Neural cell (in vitro differentiated cells): ENCODE measurements around the gene HSFX3. TPM values are rescaled to one million over a fixed set of nuclear protein-coding genes. Genes with fewer than 3 reads are reported as not detected.

Experiments used
- H2AFZ ChIP-seq: fragments of 200-600, 300-800 bp; sonication (generic), shearing (Covaris generic); 2 replicates; pipeline ENCODE4 v1.6.0; 2014; ENCODE audit warnings: low read depth, mild to moderate bottlenecking, antibody characterized with exemption, low read length, moderate library complexity
- H3F3A ChIP-seq: fragments of 200-600 bp; shearing (Covaris generic); 2 replicates; pipeline ENCODE4 v1.6.1; 2016; ENCODE audit warnings: mild to moderate bottlenecking, moderate library complexity, mixed read lengths, antibody characterized with exemption, low read length; ENCODE audit not compliant: insufficient read depth, poor library complexity, severe bottlenecking
- H3K27ac ChIP-seq: fragments of 200-600, 300-800 bp; sonication (generic), shearing (Covaris generic); 2 replicates; pipeline ENCODE4 v1.5.1; 2014; ENCODE audit warnings: mild to moderate bottlenecking, low read length, moderate library complexity
- H3K27me3 ChIP-seq: fragments of 300-800, 200-600 bp; sonication (generic), shearing (Covaris generic); 2 replicates; pipeline ENCODE4 v1.6.0; 2014; ENCODE audit warnings: mild to moderate bottlenecking, low read depth, low read length, moderate library complexity; ENCODE audit not compliant: insufficient read depth
- H3K36me3 ChIP-seq: fragments of 300-800, 200-600 bp; sonication (generic), shearing (Covaris generic); 2 replicates; pipeline ENCODE4 v1.5.1; 2014; ENCODE audit warnings: mild to moderate bottlenecking, antibody characterized with exemption, low read length, moderate library complexity; ENCODE audit not compliant: insufficient read depth
- H3K4me2 ChIP-seq: fragments of 300-800, 200-600 bp; sonication (generic), shearing (Covaris generic); 2 replicates; pipeline ENCODE4 v1.6.0; 2014; ENCODE audit warnings: mild to moderate bottlenecking, low read length
- H3K4me3 ChIP-seq: fragments of 300-800, 200-600 bp; sonication (generic), shearing (Covaris generic); 2 replicates; pipeline ENCODE4 v1.5.1; 2014; ENCODE audit warnings: mild to moderate bottlenecking, low read length, moderate library complexity
- H3K79me2 ChIP-seq: fragments of 200-600 bp; shearing (Covaris generic); replicated peaks from 2 replicates; pipeline ENCODE4 v1.6.0; 2014; ENCODE audit warnings: mild to moderate bottlenecking, low read length, moderate library complexity; ENCODE audit not compliant: insufficient read depth
- H3K9ac ChIP-seq: fragments of 300-800, 200-600 bp; sonication (generic), shearing (Covaris generic); 2 replicates; pipeline ENCODE4 v1.6.1; 2016; ENCODE audit warnings: mild to moderate bottlenecking, low read length, mixed read lengths
- H3K9me2 ChIP-seq: fragments of 200-600 bp; shearing (Covaris generic); 2 replicates; pipeline ENCODE4 v1.6.1; 2016; ENCODE audit warnings: mild to moderate bottlenecking, low read length, mixed read lengths; ENCODE audit not compliant: insufficient read depth
- H3K9me3 ChIP-seq: fragments of 200-600, 300-800 bp; sonication (generic), shearing (Covaris generic); 2 replicates; pipeline ENCODE4 v1.6.1; 2016; ENCODE audit warnings: mild to moderate bottlenecking, mixed run types, low read length, moderate library complexity, mixed read lengths
- H4K20me1 ChIP-seq: fragments of 200-600 bp; shearing (Covaris generic); 2 replicates; pipeline ENCODE4 v1.6.1; 2016; ENCODE audit warnings: mild to moderate bottlenecking, mixed run types; ENCODE audit not compliant: insufficient read depth
- EP300 ChIP-seq: fragments of 450-650 bp; conservative IDR thresholded peaks from 2 replicates; pipeline ENCODE4 v1.6.1; 2014; ENCODE audit warnings: antibody characterized with exemption, mild to moderate bottlenecking, moderate library complexity; ENCODE audit not compliant: poor library complexity, severe bottlenecking
- EZH2 ChIP-seq: fragments of 200-600, 300-800 bp; shearing (Covaris generic), sonication (generic); IDR thresholded peaks from 2 replicates; pipeline ENCODE4 v1.6.1; 2014; ENCODE audit warnings: antibody characterized with exemption, low read length, borderline replicate concordance, mild to moderate bottlenecking; ENCODE audit not compliant: insufficient read depth, poor library complexity, severe bottlenecking
- MXI1 ChIP-seq: fragments of 450-650 bp; conservative IDR thresholded peaks from 2 replicates; pipeline ENCODE4 v1.6.1; 2014; ENCODE audit warnings: antibody characterized with exemption, mild to moderate bottlenecking; ENCODE audit not compliant: poor library complexity, severe bottlenecking
- POLR2AphosphoS5 ChIP-seq: IDR thresholded peaks from 2 replicates; pipeline ENCODE4 v1.6.1; 2012
- RAD21 ChIP-seq: fragments of 450-650 bp; conservative IDR thresholded peaks from 2 replicates; pipeline ENCODE4 v1.6.1; 2014; ENCODE audit warnings: antibody characterized with exemption, mild to moderate bottlenecking, moderate library complexity
- SMC3 ChIP-seq: fragments of 450-650 bp; conservative IDR thresholded peaks from 2 replicates; pipeline ENCODE4 v1.6.1; 2014; ENCODE audit warnings: antibody characterized with exemption, mild to moderate bottlenecking, moderate library complexity; ENCODE audit not compliant: poor library complexity
- TAF1 ChIP-seq: IDR thresholded peaks from 2 replicates; pipeline ENCODE4 v1.6.1; 2012; ENCODE audit warnings: low read depth
- polyA plus RNA-seq: library from polyadenylated mRNA; depleted of rRNA; stranded (reverse); fragments of >200 nt; gene quantifications from 2 replicates; pipeline ENCODE4 v1.2.3, GENCODE V29; 2014
- TF ChIP-seq, protein P1 (sequence below): IDR thresholded peaks from 2 replicates; pipeline ENCODE4 v1.6.1; 2012; ENCODE audit warnings: borderline replicate concordance
- TF ChIP-seq, protein P2 (sequence below): fragments of 450-650 bp; IDR thresholded peaks from 2 replicates; pipeline ENCODE4 v1.5.1; 2014; ENCODE audit warnings: antibody characterized with exemption, mild to moderate bottlenecking, moderate library complexity; ENCODE audit not compliant: poor library complexity, severe bottlenecking

Gene HSFX3
- polyA plus RNA-seq, 1 donor from 2014 or later, result not detected

DNA sequence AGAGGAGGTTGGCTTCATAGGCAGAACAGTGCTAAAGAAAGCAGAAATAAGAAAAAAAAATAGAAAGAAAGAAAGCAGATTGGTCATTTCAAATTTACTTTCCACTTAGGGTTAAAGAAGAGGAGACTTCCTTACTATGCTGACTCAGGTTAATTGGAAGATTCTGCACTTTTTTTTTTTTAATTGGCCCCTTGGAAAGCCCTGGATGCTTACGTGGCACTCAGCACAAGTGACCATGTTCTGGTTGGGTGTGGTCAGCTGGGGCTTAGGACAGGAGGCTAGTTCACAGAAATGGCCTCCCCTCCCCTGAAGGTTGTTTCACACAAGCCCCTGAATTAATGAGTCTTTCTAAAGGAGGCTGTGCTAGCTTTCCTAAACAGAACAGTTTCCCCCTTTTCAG is 23.0 kb upstream of the HSFX3 start:
- no peak overlapping the region for H2AFZ ChIP-seq
- no peaks in the 10 kb centered on the region for H3K36me3 ChIP-seq
- no peaks in the 10 kb centered on the region for H3K9me3 ChIP-seq
- no peaks in the 10 kb centered on the region for H4K20me1 ChIP-seq
- H3F3A ChIP-seq, result no peaks in the 10 kb centered on the region
- H3K9me2 ChIP-seq, result no peaks in the 10 kb centered on the region
- no peak overlapping the region for H3K9ac ChIP-seq
- TF ChIP-seq POLR2AphosphoS5, result no peak
- TF ChIP-seq, protein P1, sequence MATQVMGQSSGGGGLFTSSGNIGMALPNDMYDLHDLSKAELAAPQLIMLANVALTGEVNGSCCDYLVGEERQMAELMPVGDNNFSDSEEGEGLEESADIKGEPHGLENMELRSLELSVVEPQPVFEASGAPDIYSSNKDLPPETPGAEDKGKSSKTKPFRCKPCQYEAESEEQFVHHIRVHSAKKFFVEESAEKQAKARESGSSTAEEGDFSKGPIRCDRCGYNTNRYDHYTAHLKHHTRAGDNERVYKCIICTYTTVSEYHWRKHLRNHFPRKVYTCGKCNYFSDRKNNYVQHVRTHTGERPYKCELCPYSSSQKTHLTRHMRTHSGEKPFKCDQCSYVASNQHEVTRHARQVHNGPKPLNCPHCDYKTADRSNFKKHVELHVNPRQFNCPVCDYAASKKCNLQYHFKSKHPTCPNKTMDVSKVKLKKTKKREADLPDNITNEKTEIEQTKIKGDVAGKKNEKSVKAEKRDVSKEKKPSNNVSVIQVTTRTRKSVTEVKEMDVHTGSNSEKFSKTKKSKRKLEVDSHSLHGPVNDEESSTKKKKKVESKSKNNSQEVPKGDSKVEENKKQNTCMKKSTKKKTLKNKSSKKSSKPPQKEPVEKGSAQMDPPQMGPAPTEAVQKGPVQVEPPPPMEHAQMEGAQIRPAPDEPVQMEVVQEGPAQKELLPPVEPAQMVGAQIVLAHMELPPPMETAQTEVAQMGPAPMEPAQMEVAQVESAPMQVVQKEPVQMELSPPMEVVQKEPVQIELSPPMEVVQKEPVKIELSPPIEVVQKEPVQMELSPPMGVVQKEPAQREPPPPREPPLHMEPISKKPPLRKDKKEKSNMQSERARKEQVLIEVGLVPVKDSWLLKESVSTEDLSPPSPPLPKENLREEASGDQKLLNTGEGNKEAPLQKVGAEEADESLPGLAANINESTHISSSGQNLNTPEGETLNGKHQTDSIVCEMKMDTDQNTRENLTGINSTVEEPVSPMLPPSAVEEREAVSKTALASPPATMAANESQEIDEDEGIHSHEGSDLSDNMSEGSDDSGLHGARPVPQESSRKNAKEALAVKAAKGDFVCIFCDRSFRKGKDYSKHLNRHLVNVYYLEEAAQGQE, result no peak
- no peak for TF ChIP-seq EP300
- no peak for TF ChIP-seq SMC3
- TF ChIP-seq EZH2, result no peak
- TF ChIP-seq, protein P2, sequence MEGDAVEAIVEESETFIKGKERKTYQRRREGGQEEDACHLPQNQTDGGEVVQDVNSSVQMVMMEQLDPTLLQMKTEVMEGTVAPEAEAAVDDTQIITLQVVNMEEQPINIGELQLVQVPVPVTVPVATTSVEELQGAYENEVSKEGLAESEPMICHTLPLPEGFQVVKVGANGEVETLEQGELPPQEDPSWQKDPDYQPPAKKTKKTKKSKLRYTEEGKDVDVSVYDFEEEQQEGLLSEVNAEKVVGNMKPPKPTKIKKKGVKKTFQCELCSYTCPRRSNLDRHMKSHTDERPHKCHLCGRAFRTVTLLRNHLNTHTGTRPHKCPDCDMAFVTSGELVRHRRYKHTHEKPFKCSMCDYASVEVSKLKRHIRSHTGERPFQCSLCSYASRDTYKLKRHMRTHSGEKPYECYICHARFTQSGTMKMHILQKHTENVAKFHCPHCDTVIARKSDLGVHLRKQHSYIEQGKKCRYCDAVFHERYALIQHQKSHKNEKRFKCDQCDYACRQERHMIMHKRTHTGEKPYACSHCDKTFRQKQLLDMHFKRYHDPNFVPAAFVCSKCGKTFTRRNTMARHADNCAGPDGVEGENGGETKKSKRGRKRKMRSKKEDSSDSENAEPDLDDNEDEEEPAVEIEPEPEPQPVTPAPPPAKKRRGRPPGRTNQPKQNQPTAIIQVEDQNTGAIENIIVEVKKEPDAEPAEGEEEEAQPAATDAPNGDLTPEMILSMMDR, result no peak
- TF ChIP-seq MXI1, result no peak
- TF ChIP-seq RAD21, result no peak
- no peak for TF ChIP-seq TAF1
- H3K79me2 ChIP-seq, result no peaks in the 10 kb centered on the region
- no peak overlapping the region for H3K4me2 ChIP-seq
- no peak overlapping the region for H3K27ac ChIP-seq
- H3K4me3 ChIP-seq, result no peak overlapping the region
- H3K27me3 ChIP-seq, result no peaks in the 10 kb centered on the region

DNA sequence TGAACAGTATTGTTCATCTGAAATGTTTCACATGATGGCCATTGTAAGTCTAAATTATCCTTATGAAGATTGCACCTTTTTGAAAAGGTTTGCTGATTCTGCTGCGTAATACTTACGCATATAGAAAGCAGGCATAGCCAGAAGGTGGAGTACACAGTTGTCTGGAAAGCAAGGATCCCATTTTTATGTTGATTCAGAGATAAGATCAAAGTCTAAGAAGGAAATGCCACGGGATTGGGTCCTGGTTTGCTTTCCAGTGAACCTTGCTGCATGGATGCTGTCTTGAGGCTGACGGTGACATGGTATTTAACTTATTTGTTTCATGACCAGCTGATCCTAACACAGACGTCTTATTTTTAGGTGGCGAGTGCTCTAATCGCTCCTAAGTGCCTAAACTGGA is 22.0 kb upstream of the HSFX3 start:
- H3K79me2 ChIP-seq, result no peaks in the 10 kb centered on the region
- no peaks in the 10 kb centered on the region for H3K27me3 ChIP-seq
- H3F3A ChIP-seq, result no peaks in the 10 kb centered on the region
- no peaks in the 10 kb centered on the region for H4K20me1 ChIP-seq
- H3K9ac ChIP-seq, result no peak overlapping the region
- no peak overlapping the region for H3K4me2 ChIP-seq
- H3K9me3 ChIP-seq, result no peaks in the 10 kb centered on the region
- H3K4me3 ChIP-seq, result no peak overlapping the region
- H3K27ac ChIP-seq, result no peak overlapping the region
- TF ChIP-seq, protein P1, result no peak
- TF ChIP-seq SMC3, result no peak
- no peaks in the 10 kb centered on the region for H3K9me2 ChIP-seq
- H3K36me3 ChIP-seq, result no peaks in the 10 kb centered on the region
- H2AFZ ChIP-seq, result no peak overlapping the region
